ENCODE results near the gene FCGR3A. TPM values are rescaled to one million over a fixed set of nuclear protein-coding genes. Genes with fewer than 3 reads are reported as not detected.

FCGR3A gene
- total and polyA plus RNA-seq, 2 of the 8 experiments (the other 6 are each of a cell fraction or from before 2014, with no cell fraction given): not detected

DNA sequence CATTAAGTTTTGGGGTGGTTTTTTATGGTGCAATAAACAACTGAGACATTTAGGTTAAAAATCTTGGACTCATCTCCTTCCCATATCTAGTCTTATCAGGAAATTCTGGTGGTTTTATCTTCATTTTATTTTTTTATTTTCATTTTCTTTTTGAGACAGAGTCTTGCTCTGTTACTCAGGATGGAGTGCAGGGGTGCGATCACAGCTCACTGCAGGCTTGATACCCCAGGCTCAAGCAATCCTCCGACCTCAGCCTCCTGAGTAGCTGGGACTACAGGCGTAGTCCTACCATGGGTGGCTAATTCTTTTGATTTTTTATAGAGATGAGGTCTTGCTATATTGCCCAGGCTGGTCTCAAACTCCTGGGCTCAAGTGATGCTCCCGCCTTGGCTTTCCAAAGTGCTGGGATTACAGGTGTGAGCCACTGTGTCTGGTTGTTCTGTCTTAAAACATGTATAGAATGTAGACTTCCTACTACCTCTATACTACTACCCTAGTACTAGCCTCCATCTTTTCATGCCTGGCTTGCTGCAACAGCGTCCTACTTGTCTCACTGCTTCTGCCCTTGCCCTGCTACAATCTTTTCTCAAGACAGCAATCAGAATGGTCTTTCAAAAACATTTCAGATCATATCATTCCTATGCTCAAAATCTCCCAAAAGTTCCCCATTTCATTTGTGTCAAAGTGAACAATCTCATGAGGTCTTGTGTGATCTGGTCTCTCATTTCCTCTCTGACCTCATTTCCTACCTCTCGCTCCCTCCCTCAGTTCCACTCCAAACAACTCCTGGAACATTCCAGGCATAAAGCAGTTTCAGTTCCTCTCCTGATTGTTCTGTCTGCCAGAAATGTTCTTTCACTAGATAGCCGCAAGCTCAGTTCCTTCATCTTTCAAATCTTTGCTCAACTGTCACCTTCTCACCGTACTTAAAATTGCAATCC lies 50.2 kb downstream of the FCGR3A start:
- no peak overlapping the region for H3K18ac ChIP-seq (ENCODE audit: extremely low read depth, low read length)
- ChIA-PET CTCF (ENCODE audit: partially characterized antibody) (interaction anchor here (0.8 to 1.0 kb wide), 2 partner anchors 12 kb away, joined by 3 to 4 read pairs; no protein-coding TSS in a partner anchor), POLR2A (ENCODE audit: partially characterized antibody) (no interaction called here)
- H3K9me3 ChIP-seq (ENCODE audit: insufficient read depth in 2 of 2, low read depth in 1 of 2, low read length in 1 of 2): no peaks in the 10 kb centered on the region
- H3K4me1 ChIP-seq (replicated peaks in 1 of 4; ENCODE audit: control insufficient read depth in 3 of 4, insufficient read depth in 4 of 4, low read length in 3 of 4): no peaks in the 10 kb centered on the region
- H2BK12ac ChIP-seq (ENCODE audit: low read depth, low read length): no peak overlapping the region
- no peak overlapping the region for H3K27ac ChIP-seq (ENCODE audit: low read depth, low read length)
- H3K27me3 ChIP-seq (replicated peaks in 1 of 4; ENCODE audit: control insufficient read depth in 3 of 4, extremely low read depth in 1 of 4, insufficient read depth in 3 of 4, low read length in 3 of 4): no peaks in the 10 kb centered on the region; a peak in 1 of 7 replicates
- no peak overlapping the region for H3K23ac ChIP-seq (ENCODE audit: insufficient read length)
- no peaks in the 10 kb centered on the region for H4K20me1 ChIP-seq (replicated peaks in 1 of 2; ENCODE audit: control insufficient read depth in 1 of 2, insufficient read depth in 2 of 2, low read length in 2 of 2)
- no peak overlapping the region for H3K56ac ChIP-seq (replicated peaks; ENCODE audit: insufficient read length, low read depth, low read length)
- H2AK5ac ChIP-seq (ENCODE audit: low read depth, low read length): no peak overlapping the region
- no peak overlapping the region for H4K5ac ChIP-seq (ENCODE audit: insufficient read length, low read depth, low read length)
- H3K23me2 ChIP-seq (ENCODE audit: low read depth, low read length): no peaks in the 10 kb centered on the region
- no peak overlapping the region for H2BK5ac ChIP-seq (ENCODE audit: low read depth, low read length)
- no peaks in the 10 kb centered on the region for H3K79me2 ChIP-seq (ENCODE audit: control insufficient read depth in 1 of 2, insufficient read depth in 2 of 2, low read length in 2 of 2)
- H2AFZ ChIP-seq (ENCODE audit: low read length): peak overlapping the region; percentile 78; the same call in 1 of the 2 replicates
- FAIRE-seq: no peak
- no peak overlapping the region for H3K4ac ChIP-seq (replicated peaks; ENCODE audit: insufficient read length, low read depth, low read length)
- no peaks in the 10 kb centered on the region for H3K79me1 ChIP-seq (ENCODE audit: low read depth, low read length)
- no peak overlapping the region for H4K8ac ChIP-seq (ENCODE audit: extremely low read depth, insufficient read depth, low read length)
- no peak for DNase-seq (ENCODE audit: low read depth in 1 of 2, low spot score in 2 of 2)
- no peak overlapping the region for H3K4me3 ChIP-seq (ENCODE audit: extremely low read depth in 1 of 4, insufficient read depth in 2 of 4, low read depth in 3 of 4, low read length in 4 of 4)
- H2BK120ac ChIP-seq (replicated peaks; ENCODE audit: low read depth, low read length): no peak overlapping the region
- H3K9ac ChIP-seq (replicated peaks in 1 of 4; ENCODE audit: extremely low read depth in 1 of 4, low read depth in 3 of 4, low read length in 3 of 4): no peak overlapping the region
- H3K36me3 ChIP-seq (ENCODE audit: control insufficient read depth in 2 of 4, insufficient read depth in 4 of 4, low read length in 3 of 4): no peaks in the 10 kb centered on the region
- WGBS, 2 experiments (ENCODE audit: extremely low coverage in 1 of 2, insufficient coverage in 1 of 2, insufficient read length in 1 of 2, insufficient replicate concordance in 2 of 2, low coverage in 1 of 2, low lambda C conversion rate in 2 of 2, missing lambda C conversion rate in 1 of 2): 88% methylated on average over 8 of the region's 8 CpGs; no CpG with 5 or more reads in 1 of the 2 experiments
- H3K4me2 ChIP-seq (ENCODE audit: insufficient read depth in 1 of 2, low read depth in 2 of 2, low read length in 2 of 2): no peak overlapping the region
- no peak overlapping the region for H2BK15ac ChIP-seq (ENCODE audit: low read length)
- no peak overlapping the region for H3K14ac ChIP-seq (ENCODE audit: insufficient read length)
- TF ChIP-seq CBX8 (IDR thresholded peaks at IDR 0.05; ENCODE audit: borderline replicate concordance, low read depth, low read length) (no peak), PHF8 (conservative IDR thresholded peaks at IDR 0.05; ENCODE audit: low read depth, low read length) (no peak), FOSL1 (IDR thresholded peaks at IDR 0.05; ENCODE audit: insufficient read depth, low read depth, low read length) (no peak), BACH1 (IDR thresholded peaks at IDR 0.05; ENCODE audit: low read length) (no peak), SIX5 (IDR thresholded peaks at IDR 0.05; ENCODE audit: low read depth, low read length) (no peak), RAD21 (IDR thresholded peaks at IDR 0.05 in 1 of 2, conservative IDR thresholded peaks at IDR 0.05 in 1 of 2; ENCODE audit: low read depth in 2 of 2, low read length in 2 of 2) (no peak)
- TF ChIP-seq, protein P1, sequence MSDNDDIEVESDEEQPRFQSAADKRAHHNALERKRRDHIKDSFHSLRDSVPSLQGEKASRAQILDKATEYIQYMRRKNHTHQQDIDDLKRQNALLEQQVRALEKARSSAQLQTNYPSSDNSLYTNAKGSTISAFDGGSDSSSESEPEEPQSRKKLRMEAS (IDR thresholded peaks at IDR 0.05): no peak
- H2BK20ac ChIP-seq (ENCODE audit: low read length): no peak overlapping the region
- no peak overlapping the region for H4K91ac ChIP-seq (replicated peaks; ENCODE audit: insufficient read length, low read length)

Measured in H1 (cell line).